HG03565 (cell line): ENCODE results near the gene SLC35E1.
"Not testable (repeated sequence)": the region's sequence is repeated elsewhere in the genome, so short reads cannot be mapped to it uniquely, and the experiment has no call there.

Experiments
- ATAC-seq: cut with Tn5 transposase; IDR thresholded peaks from one replicate; pipeline ENCODE4 v1.9.1; 2021; ENCODE audit warnings: mild to moderate bottlenecking, moderate library complexity; ENCODE audit not compliant: unreplicated experiment

The SLC35E1 gene

DNA sequence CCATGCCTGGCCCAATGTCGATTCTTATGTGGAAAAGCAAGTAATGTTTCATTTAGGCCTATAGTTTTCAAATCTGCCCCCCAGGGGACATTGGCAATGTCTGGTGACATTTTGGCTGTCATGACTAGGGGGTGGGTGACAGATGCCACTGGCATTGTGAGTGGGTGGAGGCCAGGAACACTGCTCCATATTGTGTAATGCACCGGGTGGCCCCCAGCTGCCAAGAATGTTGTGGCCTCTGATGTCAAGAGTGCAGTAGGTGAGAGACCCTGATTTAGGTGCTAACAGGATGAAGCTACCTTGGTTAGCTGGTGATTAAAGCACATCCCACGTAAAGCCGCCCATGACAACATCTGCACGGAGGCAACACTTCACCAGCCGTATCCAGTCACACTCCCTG, 65.3 kb downstream of the SLC35E1 start:
- no peak for ATAC-seq

DNA sequence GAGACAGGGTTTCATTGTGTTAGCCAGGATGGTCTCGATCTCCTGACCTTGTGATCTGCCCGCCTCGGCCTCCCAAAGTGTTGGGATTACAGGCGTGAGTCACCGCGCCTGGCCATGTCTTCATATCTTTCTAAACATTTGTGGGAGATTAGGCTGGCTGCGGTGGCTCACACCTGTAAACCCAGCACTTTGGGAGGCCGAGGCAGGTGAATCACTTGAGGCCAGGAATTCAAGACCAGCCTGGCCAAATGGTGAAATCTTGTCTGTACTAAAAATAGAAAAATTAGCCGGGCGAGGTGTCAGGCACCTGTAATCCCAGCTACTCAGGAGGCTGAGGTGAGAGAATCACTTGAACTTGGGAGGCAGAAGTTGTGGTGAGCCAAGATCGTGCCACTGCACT, 66.1 kb downstream of the SLC35E1 start:
- ATAC-seq = not testable (repeated sequence)

DNA sequence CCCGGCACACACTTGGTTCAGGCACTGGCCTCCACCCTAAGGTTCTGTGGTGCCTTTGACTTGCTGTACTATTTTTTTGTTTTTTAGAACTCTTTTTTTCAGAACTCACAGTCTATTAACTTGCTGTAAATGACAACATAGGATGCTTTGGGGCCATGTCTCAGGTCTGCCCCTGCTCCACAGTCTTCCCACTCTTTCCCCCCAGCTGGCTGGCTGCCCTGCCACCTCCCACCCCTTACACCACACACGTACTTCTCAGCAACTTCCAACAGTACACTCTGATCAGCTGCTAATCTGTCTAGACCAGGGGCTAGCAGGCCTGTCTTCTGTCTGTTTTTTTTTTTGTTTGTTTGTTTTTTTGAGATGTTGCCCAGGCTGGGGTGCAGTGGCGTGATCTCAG, 67.9 kb downstream of the SLC35E1 start:
- no peak for ATAC-seq
